Esophagus muscularis mucosa (tissue), 4 donors: ENCODE data around the gene CHCHD6. TPM values are rescaled to one million over a fixed set of nuclear protein-coding genes. Genes with fewer than 3 reads are reported as not detected.

Experiments used
- DNase-seq: peaks from one replicate; pipeline ENCODE4 v3.0.0-alpha.2; 2017; ENCODE audit errors: extremely low spot score
- H3K27ac ChIP-seq, 4 donors: fragments of 200-600 bp; sonication (generic); replicated peaks in 1 of 4; 1 replicate in 3 of 4; 2 replicates in 1 of 4; pipeline ENCODE4 v1.5.1; 2016 to 2019; ENCODE audit warnings: mild to moderate bottlenecking in 1 of 4
- H3K27me3 ChIP-seq, 4 donors: fragments of 200-600 bp; sonication (generic); one replicate each; pipeline versions ENCODE4 v1.5.1 to v1.6.0; 2016 to 2019
- H3K36me3 ChIP-seq, 4 donors: fragments of 200-600 bp; sonication (generic); one replicate each; pipeline ENCODE4 v1.5.1; 2016 to 2019
- H3K4me1 ChIP-seq, 4 donors: fragments of 200-600 bp; sonication (generic); one replicate each; pipeline ENCODE4 v1.5.1; 2016 to 2019
- H3K4me3 ChIP-seq, 4 donors: fragments of 200-600 bp; sonication (generic); 1 replicate in 2 of 4; 2 replicates in 2 of 4; pipeline ENCODE4 v1.5.1; 2016 to 2019; ENCODE audit warnings: mild to moderate bottlenecking in 4 of 4, moderate library complexity in 1 of 4
- H3K9me3 ChIP-seq, 4 donors: fragments of 200-600 bp; sonication (generic); 1 replicate in 3 of 4; 2 replicates in 1 of 4; pipeline ENCODE4 v1.5.1; 2016 to 2019
- CTCF ChIP-seq, 3 experiments: fragments of 200-600 bp in 2 of 3; fragments of 450-650 bp in 1 of 3; sonication (generic) in 2 of 3; IDR thresholded peaks; one replicate each; pipeline ENCODE4 v1.5.1; 2017 to 2019; ENCODE audit warnings: antibody characterized with exemption in 3 of 3, mild to moderate bottlenecking in 2 of 3, moderate library complexity in 1 of 3
- EP300 ChIP-seq: sonication (generic); formaldehyde crosslinking; IDR thresholded peaks from one replicate; pipeline ENCODE4 v1.6.1; 2017; ENCODE audit warnings: antibody characterized with exemption
- POLR2A ChIP-seq: fragments of 450-650 bp; IDR thresholded peaks from one replicate; pipeline ENCODE4 v1.6.1; 2017; ENCODE audit warnings: antibody characterized with exemption, moderate library complexity, mild to moderate bottlenecking, low read depth
- POLR2AphosphoS5 ChIP-seq, 2 donors: sonication (generic); formaldehyde crosslinking; IDR thresholded peaks; one replicate each; pipeline ENCODE4 v1.6.1; 2017; ENCODE audit warnings: antibody characterized with exemption in 2 of 2
- WGBS: methylation state at CpG from one replicate; pipeline ENCODE4 v1.1.5; 2018; 5-methylcytosine and 5-hydroxymethylcytosine counted together
- intact Hi-C: fragments of 100-400 bp; cut with DNase I; formaldehyde crosslinking; loops from one replicate; pipeline ENCODE4 v1.15.1; 2023
- total RNA-seq, 4 donors: library from RNA; depleted of rRNA; stranded (reverse); fragments of >200 nt; gene quantifications; one replicate each; pipeline versions ENCODE4 v1.1.0 to v1.2.1, GENCODE V29; 2016

Gene CHCHD6
- total RNA-seq, 4 donors from 2014 or later = 10.3 to 13.4 (median 12.1) TPM

- Histone ChIP-seq H3K4me1 (no peaks in the 10 kb centered on the region), H3K27me3 (no peaks in the 10 kb centered on the region), H3K27ac (no peak overlapping the region), H3K36me3 (peaks cover 8 to 49% (median 23%) of the 10 kb centered on the region in 4 donors), H3K4me3 (no peak overlapping the region), H3K9me3 (no peaks in the 10 kb centered on the region)
- intact Hi-C loops = no loop called here
- DNase-seq = no peak
- WGBS = 72% methylated on average over 5 of the region's 6 CpGs
- no peak for TF ChIP-seq POLR2AphosphoS5 (IDR thresholded peaks at IDR 0.05)
- TF ChIP-seq POLR2A = no peak
- no peak for TF ChIP-seq CTCF (IDR thresholded peaks at IDR 0.05)
- TF ChIP-seq EP300 = no peak
These were observed 28.4 kb downstream of the CHCHD6 start for GRCh38 chr3:126732281-126733060.

GRCh38 chr3:126733061-126733430, 29.0 kb downstream of the CHCHD6 start:
- intact Hi-C loops = no loop called here
- WGBS = no CpG with 5 or more reads among the region's 5 CpGs
- Histone ChIP-seq H3K4me3 (no peak overlapping the region), H3K27me3 (no peaks in the 10 kb centered on the region), H3K4me1 (no peaks in the 10 kb centered on the region), H3K9me3 (no peaks in the 10 kb centered on the region), H3K36me3 (peaks cover 2 to 48% (median 22%) of the 10 kb centered on the region in 4 donors), H3K27ac (no peak overlapping the region)
- TF ChIP-seq POLR2AphosphoS5 (IDR thresholded peaks at IDR 0.05) (no peak), POLR2A (no peak), CTCF (IDR thresholded peaks at IDR 0.05) (no peak), EP300 (no peak)
- no peak for DNase-seq

DNA sequence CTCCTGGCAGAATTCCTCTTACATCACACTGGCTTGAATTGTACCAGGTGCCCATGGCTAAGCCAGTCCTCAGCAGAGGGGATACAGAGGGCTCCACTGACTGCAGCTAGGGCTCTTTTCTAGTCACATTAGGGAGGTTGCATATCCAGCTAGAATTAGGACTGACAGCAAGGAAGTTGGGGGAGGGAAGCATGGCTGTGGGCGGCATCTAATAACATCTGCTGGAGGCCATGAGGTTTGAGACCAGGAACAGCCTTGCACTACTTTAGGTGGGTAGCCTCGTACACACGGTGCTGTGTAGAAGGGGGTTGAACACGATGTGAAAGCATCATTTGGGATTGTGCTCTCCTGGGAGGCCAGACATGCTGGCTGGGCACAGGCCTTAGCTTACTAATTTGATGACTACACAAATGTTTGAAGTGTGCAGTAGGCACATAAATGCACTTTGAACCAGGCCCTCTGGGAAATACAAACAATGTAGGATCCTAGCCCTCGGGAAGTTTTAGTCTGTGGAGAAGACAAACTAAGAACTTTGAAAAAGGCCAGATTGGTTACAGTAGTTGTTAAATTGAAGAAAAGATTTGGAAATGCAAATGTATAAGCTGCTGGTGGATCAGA, 30.2 kb downstream of the CHCHD6 start:
- DNase-seq = no peak
- Histone ChIP-seq H3K4me1 (no peaks in the 10 kb centered on the region), H3K36me3 (peaks cover 0 to 42% (median 22%) of the 10 kb centered on the region in 4 donors), H3K27me3 (no peaks in the 10 kb centered on the region), H3K4me3 (no peak overlapping the region), H3K27ac (no peak overlapping the region), H3K9me3 (peaks cover 0 to 5% (median 1%) of the 10 kb centered on the region in 4 donors)
- intact Hi-C loops = no loop called here
- TF ChIP-seq CTCF (IDR thresholded peaks at IDR 0.05) (no peak), POLR2AphosphoS5 (IDR thresholded peaks at IDR 0.05) (no peak), POLR2A (no peak), EP300 (no peak)
- WGBS = 87% methylated on average over 5 of the region's 5 CpGs

DNA sequence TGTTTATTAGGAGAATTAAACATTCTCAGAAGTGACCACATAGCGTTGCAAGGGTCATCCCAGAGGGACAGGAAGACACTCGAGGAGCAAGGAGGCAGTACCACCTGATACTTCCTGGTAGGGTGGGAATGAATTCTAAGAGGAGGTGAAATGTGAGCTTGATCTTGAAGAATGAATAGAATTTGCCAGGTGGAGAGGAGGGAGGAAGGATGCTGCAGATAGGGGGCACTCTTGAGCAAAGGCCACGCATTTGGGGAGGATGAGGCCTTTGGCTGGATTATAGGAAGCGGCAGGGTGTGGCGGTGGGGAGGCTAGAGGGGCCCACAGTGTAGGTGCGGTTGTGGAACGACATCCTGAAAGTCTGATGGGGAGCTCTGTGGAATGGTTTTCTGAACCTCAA, 33.5 kb downstream of the CHCHD6 start:
- Histone ChIP-seq H3K36me3 (peaks cover 0 to 56% (median 21%) of the 10 kb centered on the region in 4 donors), H3K9me3 (peaks cover 0 to 14% (median 5%) of the 10 kb centered on the region in 4 donors), H3K4me1 (no peaks in the 10 kb centered on the region), H3K27me3 (no peaks in the 10 kb centered on the region), H3K4me3 (no peak overlapping the region), H3K27ac (no peak overlapping the region)
- 90% methylated on average over 7 of the region's 7 CpGs for WGBS
- TF ChIP-seq POLR2A (no peak), EP300 (no peak), CTCF (IDR thresholded peaks at IDR 0.05) (no peak), POLR2AphosphoS5 (IDR thresholded peaks at IDR 0.05) (no peak)
- intact Hi-C loops = no loop called here
- no peak for DNase-seq
